Measurements from ENCODE around the gene PLPP4.
A peak's percentile ranks its signal among the peaks of the same experiment; 100 is the strongest.

Gene PLPP4

GRCh38 chr10:120578134-120578533 is 121.1 kb downstream of the PLPP4 start:
- no peak for DNase-seq (ENCODE audit: low spot score)

- DNase-seq (ENCODE audit: low spot score), result no peak
Measured at GRCh38 chr10:120578890-120579289, 121.9 kb downstream of the PLPP4 start.

GRCh38 chr10:120580918-120581895 is 124.2 kb downstream of the PLPP4 start:
- DNase-seq (ENCODE audit: low spot score), result no peak

- no peak for DNase-seq (ENCODE audit: low spot score)
Measured at GRCh38 chr10:120582753-120583152, 125.7 kb downstream of the PLPP4 start.

GRCh38 chr10:120583424-120584108 is 126.5 kb downstream of the PLPP4 start:
- no peak for DNase-seq (ENCODE audit: low spot score)

GRCh38 chr10:120584786-120585185 is 127.8 kb downstream of the PLPP4 start:
- DNase-seq (ENCODE audit: low spot score), result no peak

- peak; percentile 41 for DNase-seq (ENCODE audit: low spot score)
Measured at GRCh38 chr10:120586471-120586872, 129.4 kb downstream of the PLPP4 start.

- DNase-seq (ENCODE audit: low spot score), result no peak
Measured at GRCh38 chr10:120587061-120587460, 130.0 kb downstream of the PLPP4 start.

GRCh38 chr10:120588311-120588710 is 131.3 kb downstream of the PLPP4 start:
- no peak for DNase-seq (ENCODE audit: low spot score)

GRCh38 chr10:120593693-120594092 is 136.7 kb downstream of the PLPP4 start:
- DNase-seq (ENCODE audit: low spot score), result no peak

- DNase-seq (ENCODE audit: low spot score), result no peak
Measured at GRCh38 chr10:120597902-120598301, 140.9 kb downstream of the PLPP4 start.

GRCh38 chr10:120598386-120598785 is 141.4 kb downstream of the PLPP4 start:
- no peak for DNase-seq (ENCODE audit: low spot score)

GRCh38 chr10:120599200-120599724 is 142.2 kb downstream of the PLPP4 start:
- no peak for DNase-seq (ENCODE audit: low spot score)

- no peak for DNase-seq (ENCODE audit: low spot score)
Measured at GRCh38 chr10:120600871-120601649, 144.0 kb downstream of the PLPP4 start.

- DNase-seq (ENCODE audit: low spot score), result no peak
Measured at GRCh38 chr10:120601999-120602398, 145.0 kb downstream of the PLPP4 start.

GRCh38 chr10:120605410-120605809 is 148.4 kb downstream of the PLPP4 start:
- no peak for DNase-seq (ENCODE audit: low spot score)

GRCh38 chr10:120606051-120606764 is 149.2 kb downstream of the PLPP4 start:
- no peak for DNase-seq (ENCODE audit: low spot score)

- peak; percentile 18 for DNase-seq (ENCODE audit: low spot score)
Measured at GRCh38 chr10:120607016-120607709, 150.1 kb downstream of the PLPP4 start.

GRCh38 chr10:120607710-120608703 is 151.0 kb downstream of the PLPP4 start:
- DNase-seq (ENCODE audit: low spot score), result no peak

- no peak for DNase-seq (ENCODE audit: low spot score)
Measured at GRCh38 chr10:120609006-120609405, 152.0 kb downstream of the PLPP4 start.

All from AG08396 (cell line).